ENCODE measurements around the gene SHROOM2.

SHROOM2 gene

DNA sequence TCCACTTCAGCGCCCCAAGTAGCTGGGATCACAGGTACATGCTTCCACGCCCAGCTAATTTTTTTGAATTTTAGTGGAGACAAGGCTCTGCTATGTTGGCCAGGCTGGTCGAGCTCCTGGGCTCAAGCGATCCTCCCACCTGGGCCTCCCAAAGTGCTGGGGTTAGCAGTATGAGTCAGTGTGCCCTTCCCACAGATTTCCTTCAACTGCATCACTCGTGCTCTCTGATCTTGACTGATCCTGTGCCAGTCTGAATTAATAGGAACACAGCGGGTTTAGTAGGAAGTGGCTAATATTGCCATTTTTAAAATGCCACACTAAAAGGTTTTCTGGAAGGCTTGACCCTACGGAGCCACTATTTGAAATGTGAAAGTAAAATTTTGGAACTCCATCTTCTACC, 4.3 kb upstream of the SHROOM2 start:
- H3K4me3 ChIP-seq (replicated peaks; ENCODE audit: low read depth, low read length): no peak overlapping the region
- no peak for DNase-seq (ENCODE audit: low read depth)
- TF ChIP-seq, protein P1, sequence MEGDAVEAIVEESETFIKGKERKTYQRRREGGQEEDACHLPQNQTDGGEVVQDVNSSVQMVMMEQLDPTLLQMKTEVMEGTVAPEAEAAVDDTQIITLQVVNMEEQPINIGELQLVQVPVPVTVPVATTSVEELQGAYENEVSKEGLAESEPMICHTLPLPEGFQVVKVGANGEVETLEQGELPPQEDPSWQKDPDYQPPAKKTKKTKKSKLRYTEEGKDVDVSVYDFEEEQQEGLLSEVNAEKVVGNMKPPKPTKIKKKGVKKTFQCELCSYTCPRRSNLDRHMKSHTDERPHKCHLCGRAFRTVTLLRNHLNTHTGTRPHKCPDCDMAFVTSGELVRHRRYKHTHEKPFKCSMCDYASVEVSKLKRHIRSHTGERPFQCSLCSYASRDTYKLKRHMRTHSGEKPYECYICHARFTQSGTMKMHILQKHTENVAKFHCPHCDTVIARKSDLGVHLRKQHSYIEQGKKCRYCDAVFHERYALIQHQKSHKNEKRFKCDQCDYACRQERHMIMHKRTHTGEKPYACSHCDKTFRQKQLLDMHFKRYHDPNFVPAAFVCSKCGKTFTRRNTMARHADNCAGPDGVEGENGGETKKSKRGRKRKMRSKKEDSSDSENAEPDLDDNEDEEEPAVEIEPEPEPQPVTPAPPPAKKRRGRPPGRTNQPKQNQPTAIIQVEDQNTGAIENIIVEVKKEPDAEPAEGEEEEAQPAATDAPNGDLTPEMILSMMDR (IDR thresholded peaks at IDR 0.05; ENCODE audit: low read length, missing control alignments): no peak

DNA sequence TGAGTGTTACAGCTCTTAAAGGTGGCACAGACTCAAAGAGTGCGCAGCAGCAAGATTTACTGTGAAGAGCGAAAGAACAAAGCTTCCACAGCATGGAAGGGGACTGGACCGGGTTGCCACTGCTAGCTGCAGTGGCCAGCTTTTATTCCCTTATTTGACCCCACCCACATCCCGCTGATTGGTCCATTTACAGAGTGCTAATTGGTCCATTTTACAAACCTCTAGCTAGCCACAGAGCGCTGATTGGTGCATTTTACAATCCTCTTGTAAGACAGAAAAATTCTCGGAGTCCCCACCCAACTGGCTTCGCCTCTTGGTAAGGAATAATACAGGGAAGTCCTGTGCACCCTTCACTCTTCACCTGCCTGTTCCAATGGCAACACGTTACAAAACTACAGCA, 1.9 kb upstream of the SHROOM2 start:
- H3K4me3 ChIP-seq (replicated peaks; ENCODE audit: low read depth, low read length): no peak overlapping the region
- DNase-seq (ENCODE audit: low read depth): no peak
- TF ChIP-seq, protein P1 (IDR thresholded peaks at IDR 0.05; ENCODE audit: low read length, missing control alignments): no peak

DNA sequence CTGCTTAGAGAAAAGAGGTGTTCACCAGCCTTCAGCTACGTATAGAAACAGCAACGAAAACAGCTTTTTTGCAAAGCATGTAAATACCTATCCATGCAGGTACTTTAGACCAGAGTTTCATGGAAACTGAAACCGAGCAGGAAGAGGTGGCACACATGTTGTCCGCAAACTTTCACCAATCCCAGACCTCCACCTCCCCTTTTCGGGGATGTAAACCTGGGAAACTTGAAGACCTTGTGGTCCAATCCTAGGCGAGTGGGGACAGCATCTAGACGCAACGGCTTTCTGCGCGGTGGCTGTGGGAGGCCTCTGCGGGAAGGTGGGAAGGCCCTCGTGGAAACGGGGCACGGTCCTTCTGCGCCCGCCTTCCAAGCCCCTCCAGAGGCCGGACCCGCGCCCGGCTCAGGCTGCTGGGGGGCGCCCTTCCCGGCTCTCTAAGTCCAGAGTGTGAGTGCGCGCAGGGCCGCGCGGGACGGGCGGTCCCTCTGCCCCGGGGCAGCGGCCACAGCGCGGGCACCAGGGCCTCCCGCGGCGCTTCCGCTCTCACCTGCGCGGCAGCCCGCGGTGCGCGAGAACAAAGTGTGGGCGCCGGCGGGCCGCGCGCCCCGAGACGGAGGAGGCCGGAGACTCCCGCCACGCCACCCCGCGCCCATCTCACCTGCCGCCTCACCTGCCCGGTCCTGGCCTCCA, 830 bp upstream of the SHROOM2 start:
- DNase-seq (ENCODE audit: low read depth): no peak
- peak overlapping the region; percentile 67 for H3K4me3 ChIP-seq (replicated peaks; ENCODE audit: low read depth, low read length)
- TF ChIP-seq, protein P1 (IDR thresholded peaks at IDR 0.05; ENCODE audit: low read length, missing control alignments): no peak

DNA sequence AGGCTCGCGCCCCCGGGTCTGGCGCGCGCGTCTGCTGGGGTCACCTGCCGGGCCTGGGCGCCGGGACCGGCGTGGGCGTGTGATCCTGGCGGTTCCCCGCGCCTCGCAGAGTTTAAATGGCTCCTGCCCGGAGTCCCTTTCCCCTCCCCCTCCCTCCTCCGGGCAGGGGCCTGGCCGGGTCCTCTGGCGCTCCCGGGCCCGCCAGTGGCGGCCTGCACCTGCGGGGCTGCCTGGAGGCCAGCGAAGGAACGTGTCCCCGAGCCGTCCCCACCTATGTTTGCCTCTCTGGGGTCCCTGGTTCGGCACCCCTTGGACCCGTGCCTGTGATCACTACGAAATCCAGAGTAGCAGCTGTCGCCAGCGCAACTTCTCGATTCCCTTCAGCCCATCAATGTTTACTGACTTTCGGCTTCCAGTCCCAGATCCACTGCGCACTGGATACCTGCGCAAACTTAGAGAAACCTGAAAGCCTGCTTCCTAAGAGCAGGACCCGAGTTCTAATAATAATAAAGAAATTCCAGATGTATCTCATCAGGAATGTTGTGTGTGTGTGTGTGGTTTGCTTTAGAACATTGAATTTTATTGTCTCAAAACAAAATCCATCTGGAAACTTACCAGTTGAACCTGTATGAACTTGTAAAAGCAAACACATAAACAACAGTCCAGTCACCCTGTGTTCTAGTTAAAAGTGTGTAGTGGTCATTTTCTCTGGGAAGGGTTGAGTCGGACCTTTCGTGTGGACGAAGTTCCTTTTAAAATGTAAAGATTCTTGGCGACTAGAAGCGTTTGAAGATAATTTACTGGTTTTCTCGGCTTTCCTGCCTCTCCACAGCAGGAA, 788 bp downstream of the SHROOM2 start:
- no peak for DNase-seq (ENCODE audit: low read depth)
- peak overlapping the region; percentile 67 for H3K4me3 ChIP-seq (replicated peaks; ENCODE audit: low read depth, low read length)

DNA sequence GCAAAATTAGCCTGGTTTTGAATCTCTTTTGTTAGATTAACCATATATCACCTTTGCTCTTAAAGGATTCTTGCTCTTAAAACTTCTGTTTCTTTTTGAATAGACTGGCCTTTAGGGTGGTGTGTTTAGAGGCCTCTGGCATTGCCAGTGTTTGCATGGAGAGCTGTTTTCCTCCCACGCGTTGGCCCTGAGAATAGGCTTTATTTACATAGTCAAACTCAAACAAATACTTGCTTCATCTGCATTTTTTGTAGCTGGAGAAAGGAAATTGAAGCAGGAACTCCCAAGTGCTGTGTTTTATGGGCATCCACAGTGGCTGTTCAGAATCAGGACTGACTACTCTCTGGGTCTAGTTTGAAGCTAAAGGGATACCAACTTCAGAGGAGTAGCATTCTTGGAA, 2.7 kb downstream of the SHROOM2 start:
- TF ChIP-seq, protein P1 (IDR thresholded peaks at IDR 0.05; ENCODE audit: low read length, missing control alignments): no peak
- peak; percentile 76 for DNase-seq (ENCODE audit: low read depth)
- no peak overlapping the region for H3K4me3 ChIP-seq (replicated peaks; ENCODE audit: low read depth, low read length)

More for the DNA sequence above, 788 bp downstream of the SHROOM2 start:
- TF ChIP-seq, protein P1 (IDR thresholded peaks at IDR 0.05; ENCODE audit: low read length, missing control alignments): no peak

DNA sequence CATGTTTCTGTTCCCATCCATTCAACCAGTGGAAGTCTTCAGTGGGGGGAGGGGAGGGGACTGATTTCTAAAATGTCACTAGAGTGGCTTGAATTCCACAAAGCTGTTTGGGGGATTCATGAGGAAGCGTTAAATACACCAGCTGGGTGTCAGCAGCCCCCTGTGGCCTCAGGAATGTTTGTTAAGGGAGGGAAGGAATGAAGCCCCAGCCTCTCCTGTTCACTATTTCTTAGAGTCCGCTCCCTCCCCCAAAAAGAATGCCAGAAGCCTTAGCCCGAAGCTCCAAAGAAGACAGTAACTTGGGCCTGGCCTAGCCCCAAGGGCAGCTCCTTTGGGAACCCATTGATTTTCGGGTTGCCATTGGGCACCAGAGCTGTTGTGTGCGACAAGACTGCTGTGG, 3.3 kb downstream of the SHROOM2 start:
- H3K4me3 ChIP-seq (replicated peaks; ENCODE audit: low read depth, low read length): no peak overlapping the region
- TF ChIP-seq, protein P1 (IDR thresholded peaks at IDR 0.05; ENCODE audit: low read length, missing control alignments): no peak
- no peak for DNase-seq (ENCODE audit: low read depth)
